Activated CD4-positive, alpha-beta T cell treated with anti-CD3 and anti-CD28 coated beads, Interleukin-2, Interleukin-4, amounts not matched to agents 100 ng/mL and 50 ng/mL, durations not matched to agents 16 hours and 8 hours (primary cell): Measurements from ENCODE around the gene GSTM2.

Experiments
- DNase-seq: peaks from one replicate; pipeline ENCODE4 v3.0.0-alpha.2; 2020; ENCODE audit warnings: low spot score

Gene GSTM2

DNA sequence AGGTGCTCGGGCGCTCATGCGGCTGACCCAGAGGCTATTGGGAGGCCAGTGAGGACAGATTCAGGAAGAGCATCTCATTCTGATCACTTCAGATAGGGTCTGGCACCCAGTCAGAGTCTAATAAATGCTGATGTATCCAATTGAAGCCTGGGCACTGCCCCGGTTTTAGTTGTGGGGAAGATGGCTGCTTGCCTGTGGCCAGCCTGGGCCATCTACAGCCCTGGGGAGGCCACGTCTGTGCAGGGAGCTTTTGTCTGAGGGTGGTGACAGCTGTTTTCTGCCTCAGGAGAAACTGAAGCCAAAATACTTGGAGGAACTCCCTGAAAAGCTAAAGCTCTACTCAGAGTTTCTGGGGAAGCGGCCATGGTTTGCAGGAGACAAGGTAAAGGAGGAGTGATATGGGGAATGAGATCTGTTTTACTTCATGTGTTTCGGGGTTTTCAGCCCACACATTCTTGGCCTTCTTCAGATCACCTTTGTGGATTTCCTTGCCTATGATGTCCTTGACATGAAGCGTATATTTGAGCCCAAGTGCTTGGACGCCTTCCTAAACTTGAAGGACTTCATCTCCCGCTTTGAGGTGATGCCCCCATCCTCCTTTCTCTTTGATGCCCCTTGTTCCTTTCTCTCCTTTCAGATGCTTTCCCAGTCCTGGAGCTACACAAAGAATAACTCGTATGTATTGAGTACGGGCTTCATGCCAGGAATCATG lies 47.0 kb downstream of the GSTM2 start:
- no peak for DNase-seq

DNA sequence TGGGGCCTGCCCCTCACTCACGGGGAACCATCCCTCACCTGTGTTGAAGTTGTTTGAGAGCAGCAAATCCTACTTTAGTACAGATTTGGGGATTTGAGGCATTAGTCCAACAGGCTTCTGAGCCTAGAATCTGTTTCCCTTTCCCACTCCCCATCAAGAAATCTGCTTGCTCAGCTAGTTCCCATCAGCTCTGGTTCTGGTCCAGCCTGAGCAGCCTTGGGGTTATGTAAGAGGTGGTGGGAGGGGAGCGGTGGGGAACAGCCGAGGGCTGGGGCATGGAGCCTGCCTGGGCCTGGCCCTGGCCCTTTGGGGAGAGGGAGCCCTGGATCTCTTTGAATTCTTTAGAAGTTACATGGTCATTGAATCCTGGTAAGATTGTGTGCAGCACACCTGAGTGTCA lies 48.3 kb downstream of the GSTM2 start:
- no peak for DNase-seq

DNA sequence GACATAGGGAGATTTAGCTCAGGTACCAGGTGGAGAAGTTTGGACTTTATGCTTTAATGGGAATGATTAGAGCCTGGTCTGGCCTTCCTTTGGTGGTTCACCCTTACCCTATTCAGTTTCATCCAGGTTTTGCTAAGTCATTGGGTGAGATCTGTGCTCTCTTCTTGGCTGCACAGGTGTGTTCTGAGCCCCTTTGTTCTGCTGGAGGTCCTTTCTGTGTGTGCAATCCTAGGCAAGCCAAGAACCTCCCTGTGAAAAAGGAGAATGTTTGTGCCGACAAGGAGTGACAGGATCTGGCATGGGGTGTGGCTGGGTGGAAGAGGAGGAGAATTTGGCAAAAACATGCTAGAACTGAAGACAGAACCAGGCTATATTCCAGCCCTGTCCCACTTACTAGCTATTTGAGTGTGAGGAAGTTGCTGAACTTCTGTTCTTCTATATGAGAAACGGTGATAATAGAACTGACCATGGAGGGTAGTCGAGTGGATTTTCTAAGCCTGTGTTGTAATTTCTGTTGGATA lies 48.8 kb downstream of the GSTM2 start:
- DNase-seq, result no peak

DNA sequence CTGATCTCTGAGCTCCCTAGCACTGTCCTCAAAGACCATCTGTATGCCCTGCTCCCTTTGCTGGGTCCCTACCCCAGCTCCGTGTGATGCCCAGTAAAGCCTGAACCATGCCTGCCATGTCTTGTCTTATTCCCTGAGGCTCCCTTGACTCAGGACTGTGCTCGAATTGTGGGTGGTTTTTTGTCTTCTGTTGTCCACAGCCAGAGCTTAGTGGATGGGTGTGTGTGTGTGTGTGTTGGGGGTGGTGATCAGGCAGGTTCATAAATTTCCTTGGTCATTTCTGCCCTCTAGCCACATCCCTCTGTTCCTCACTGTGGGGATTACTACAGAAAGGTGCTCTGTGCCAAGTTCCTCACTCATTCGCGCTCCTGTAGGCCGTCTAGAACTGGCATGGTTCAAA lies 49.9 kb downstream of the GSTM2 start:
- DNase-seq, result no peak

DNA sequence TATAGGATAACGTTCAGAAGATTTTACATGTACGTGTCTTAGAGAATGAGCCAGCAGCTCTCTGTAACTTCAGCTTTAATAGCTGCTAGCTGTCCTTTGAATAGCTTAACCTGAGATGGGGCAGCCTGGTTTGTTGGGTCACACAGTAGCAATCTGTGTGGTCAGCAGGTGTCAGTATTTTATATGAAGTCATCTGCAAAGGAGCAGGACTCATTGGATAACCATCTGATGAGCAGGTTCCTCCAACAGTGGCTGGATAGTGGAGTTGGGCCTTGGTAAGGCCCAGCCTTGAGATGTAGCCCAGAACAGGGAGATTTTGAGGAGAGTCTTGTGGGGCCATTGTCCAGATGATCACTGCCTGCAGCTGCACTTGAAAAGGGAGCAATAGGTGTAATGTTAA lies 50.6 kb downstream of the GSTM2 start:
- no peak for DNase-seq

DNA sequence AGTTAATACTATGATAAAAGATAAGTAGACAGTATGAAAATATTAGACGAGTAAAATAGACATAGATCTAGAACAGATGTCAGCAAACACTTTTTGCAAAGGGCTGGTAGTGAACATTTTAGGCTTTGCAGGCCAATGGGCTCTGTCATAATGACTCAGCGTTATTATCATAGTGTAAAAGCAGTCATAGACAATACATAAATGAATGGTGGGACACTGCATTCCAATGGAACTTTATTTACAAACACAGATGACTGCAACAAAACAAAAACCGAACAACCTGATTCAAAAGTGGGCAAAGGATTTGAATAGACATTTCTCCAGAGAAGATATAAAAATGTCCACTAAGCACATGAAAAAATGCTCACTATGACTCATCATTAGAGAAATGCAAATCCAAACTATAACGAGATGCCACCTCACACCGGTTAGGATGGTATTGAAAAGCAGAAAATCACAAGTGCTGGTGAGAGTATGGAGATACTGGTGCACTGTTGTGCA lies 51.5 kb downstream of the GSTM2 start:
- DNase-seq, result peak; percentile 25

DNA sequence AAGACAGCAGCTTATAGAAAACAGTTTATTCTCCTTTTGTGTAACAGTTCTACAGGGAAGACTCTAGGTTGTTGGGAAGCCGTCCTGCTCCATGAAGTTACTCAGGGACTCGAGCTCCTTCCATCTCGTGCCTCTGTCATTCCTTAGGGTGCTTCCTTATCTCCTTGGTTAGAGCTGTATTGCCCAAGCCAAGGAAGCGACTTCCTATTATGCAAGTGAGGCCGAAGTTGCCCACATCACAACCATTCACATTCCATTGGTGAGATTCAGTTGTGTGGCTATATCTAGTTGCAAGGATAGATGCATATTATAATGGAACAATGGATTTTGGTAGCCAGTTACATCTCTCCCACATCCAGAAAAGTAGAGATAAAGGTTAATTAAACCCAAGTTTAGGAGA lies 53.2 kb downstream of the GSTM2 start:
- DNase-seq, result no peak

DNA sequence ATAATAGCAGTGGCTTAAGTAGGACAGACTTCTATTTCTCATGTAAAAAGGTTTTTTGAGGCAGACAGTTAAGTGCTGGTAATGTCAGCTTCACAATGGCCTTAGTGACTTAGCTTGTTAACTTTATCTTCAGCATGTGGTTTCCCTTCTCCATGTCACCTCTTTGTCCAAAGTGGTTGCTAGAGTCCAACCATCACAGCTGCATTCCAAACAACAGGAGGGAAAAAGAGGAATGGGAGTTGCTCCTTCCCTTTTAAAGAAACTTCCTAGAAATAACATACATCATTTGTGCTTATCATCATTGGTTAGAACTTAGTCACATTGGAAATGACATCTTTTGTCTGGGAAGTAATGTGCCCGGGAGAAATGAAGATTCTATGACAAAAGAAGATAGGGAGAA lies 54.1 kb downstream of the GSTM2 start:
- DNase-seq, result no peak

DNA sequence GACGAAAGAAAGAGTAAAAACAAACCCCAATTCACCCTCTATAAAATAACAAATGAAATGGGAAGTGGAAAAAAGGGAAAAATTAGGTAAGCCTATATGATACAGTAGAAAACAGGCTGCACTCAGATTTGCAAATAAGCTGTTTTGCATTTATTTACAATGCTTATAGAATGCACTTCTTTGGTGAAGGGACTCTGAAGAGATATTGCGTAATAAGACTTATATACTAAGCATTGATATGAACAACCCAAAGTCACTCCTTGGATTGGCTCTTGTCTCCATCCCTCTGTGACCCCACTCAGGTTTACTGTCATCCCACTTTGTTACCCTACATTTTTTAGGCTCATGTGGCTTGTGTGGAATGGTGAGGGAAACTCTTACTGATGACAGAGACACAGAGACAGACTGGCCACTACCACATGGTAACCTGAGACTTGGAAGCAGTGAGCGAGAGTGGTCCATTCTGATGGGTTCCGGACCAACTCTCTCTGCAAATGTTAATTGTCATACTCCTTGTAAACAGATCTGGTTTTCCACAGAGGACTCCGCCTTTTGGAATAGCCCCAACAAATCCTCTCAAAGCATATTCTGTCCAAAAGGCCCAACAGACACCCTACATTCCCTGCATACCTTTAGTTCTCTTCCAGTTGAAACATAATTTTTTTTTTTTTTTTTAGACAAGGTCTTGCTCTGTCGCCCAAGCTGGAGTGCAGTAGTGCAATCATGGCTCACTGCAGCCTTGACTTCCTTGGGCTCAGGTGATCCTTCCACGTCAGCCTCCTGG lies 55.2 kb downstream of the GSTM2 start:
- DNase-seq, result no peak
